ENCODE results near the gene SIGLEC14. TPM values are rescaled to one million over a fixed set of nuclear protein-coding genes. Genes with fewer than 3 reads are reported as not detected.

Gene SIGLEC14
- total RNA-seq, 1 donor = 28.4 TPM

Other genes with a start within 250 kb of the SIGLEC14 start
- 12.0 TPM for gene SIGLEC10, start 229.2 kb downstream of the SIGLEC14 start, total RNA-seq
- gene SIGLEC8, start 188.4 kb downstream of the SIGLEC14 start, total RNA-seq = not detected
- gene CEACAM18, start 168.3 kb downstream of the SIGLEC14 start, total RNA-seq = not detected
- not detected for gene SIGLEC12, start 145.0 kb downstream of the SIGLEC14 start, total RNA-seq
- 0.84 TPM for gene SIGLEC6, start 115.2 kb downstream of the SIGLEC14 start, total RNA-seq
- 0.73 TPM for gene ZNF175, start 75.5 kb downstream of the SIGLEC14 start, total RNA-seq
- not detected for gene SIGLEC5, start 16.4 kb downstream of the SIGLEC14 start, total RNA-seq
- 1.8 TPM for gene SPACA6, start 46.5 kb upstream of the SIGLEC14 start, total RNA-seq
- gene HAS1, start 77.2 kb upstream of the SIGLEC14 start, total RNA-seq = 1.2 TPM
- 81.6 TPM for gene FPR1, start 105.1 kb upstream of the SIGLEC14 start, total RNA-seq
- 7.5 TPM for gene FPR2, start 114.4 kb upstream of the SIGLEC14 start, total RNA-seq
- gene FPR3, start 148.3 kb upstream of the SIGLEC14 start, total RNA-seq = 2.2 TPM
- gene ZNF577, start 241.1 kb upstream of the SIGLEC14 start, total RNA-seq = 8.6 TPM